Type B pancreatic cell (in vitro differentiated cells): Measurements from ENCODE around the gene PMPCA. TPM values are rescaled to one million over a fixed set of nuclear protein-coding genes. Genes with fewer than 3 reads are reported as not detected.
A peak's percentile ranks its signal among the peaks of the same experiment; 100 is the strongest.

Source experiments
- DNase-seq: peaks from one replicate; pipeline ENCODE4 v3.0.0; 2021; ENCODE audit warnings: mixed read lengths; ENCODE audit not compliant: unreplicated experiment; ENCODE audit errors: extremely low spot score
- H3K27ac Mint-ChIP-seq: 2 replicates; pipeline ENCODE4 v1.8.0; 2021; ENCODE audit warnings: mild to moderate bottlenecking, mixed read lengths
- H3K27me3 Mint-ChIP-seq: 2 replicates; pipeline ENCODE4 v1.8.0; 2021; ENCODE audit warnings: mixed read lengths
- H3K36me3 Mint-ChIP-seq: 2 replicates; pipeline ENCODE4 v1.8.0; 2021; ENCODE audit warnings: mixed read lengths
- H3K4me1 Mint-ChIP-seq: one replicate; pipeline ENCODE4 v1.8.0; 2021; ENCODE audit warnings: mixed read lengths; ENCODE audit not compliant: unreplicated experiment
- H3K4me3 Mint-ChIP-seq: 2 replicates; pipeline ENCODE4 v1.8.0; 2021; ENCODE audit warnings: mild to moderate bottlenecking, mixed read lengths
- H3K9me3 Mint-ChIP-seq: 2 replicates; pipeline ENCODE4 v1.8.0; 2021; ENCODE audit warnings: mixed read lengths
- CTCF ChIP-seq: fragments of 200-600 bp; sonication (generic); conservative IDR thresholded peaks from 2 replicates; pipeline ENCODE4 v1.5.0; 2021; ENCODE audit warnings: antibody characterized with exemption, mild to moderate bottlenecking
- long read RNA-seq: library from polyadenylated mRNA; unstranded; transcript quantifications from one replicate; pipeline ENCODE4 v2.0.0, GENCODE V29; 2020
- total RNA-seq: library from RNA; stranded (reverse); gene quantifications from 2 replicates; pipeline ENCODE4 v1.2.1, GENCODE V29; 2021; ENCODE audit warnings: low replicate concordance

PMPCA gene, protein sequence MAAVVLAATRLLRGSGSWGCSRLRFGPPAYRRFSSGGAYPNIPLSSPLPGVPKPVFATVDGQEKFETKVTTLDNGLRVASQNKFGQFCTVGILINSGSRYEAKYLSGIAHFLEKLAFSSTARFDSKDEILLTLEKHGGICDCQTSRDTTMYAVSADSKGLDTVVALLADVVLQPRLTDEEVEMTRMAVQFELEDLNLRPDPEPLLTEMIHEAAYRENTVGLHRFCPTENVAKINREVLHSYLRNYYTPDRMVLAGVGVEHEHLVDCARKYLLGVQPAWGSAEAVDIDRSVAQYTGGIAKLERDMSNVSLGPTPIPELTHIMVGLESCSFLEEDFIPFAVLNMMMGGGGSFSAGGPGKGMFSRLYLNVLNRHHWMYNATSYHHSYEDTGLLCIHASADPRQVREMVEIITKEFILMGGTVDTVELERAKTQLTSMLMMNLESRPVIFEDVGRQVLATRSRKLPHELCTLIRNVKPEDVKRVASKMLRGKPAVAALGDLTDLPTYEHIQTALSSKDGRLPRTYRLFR
- total RNA-seq: 68.1 and 72.1 TPM in 2 replicates
- long read RNA-seq, transcript PMPCA-201 (13 exons, 2,174 nt): major isoform, 317 of 371 reads
- long read RNA-seq, partial matches to known transcripts: 8 of 371 reads
- long read RNA-seq, other reads (novel, unspliced or antisense): 44 of 371 reads

DNA sequence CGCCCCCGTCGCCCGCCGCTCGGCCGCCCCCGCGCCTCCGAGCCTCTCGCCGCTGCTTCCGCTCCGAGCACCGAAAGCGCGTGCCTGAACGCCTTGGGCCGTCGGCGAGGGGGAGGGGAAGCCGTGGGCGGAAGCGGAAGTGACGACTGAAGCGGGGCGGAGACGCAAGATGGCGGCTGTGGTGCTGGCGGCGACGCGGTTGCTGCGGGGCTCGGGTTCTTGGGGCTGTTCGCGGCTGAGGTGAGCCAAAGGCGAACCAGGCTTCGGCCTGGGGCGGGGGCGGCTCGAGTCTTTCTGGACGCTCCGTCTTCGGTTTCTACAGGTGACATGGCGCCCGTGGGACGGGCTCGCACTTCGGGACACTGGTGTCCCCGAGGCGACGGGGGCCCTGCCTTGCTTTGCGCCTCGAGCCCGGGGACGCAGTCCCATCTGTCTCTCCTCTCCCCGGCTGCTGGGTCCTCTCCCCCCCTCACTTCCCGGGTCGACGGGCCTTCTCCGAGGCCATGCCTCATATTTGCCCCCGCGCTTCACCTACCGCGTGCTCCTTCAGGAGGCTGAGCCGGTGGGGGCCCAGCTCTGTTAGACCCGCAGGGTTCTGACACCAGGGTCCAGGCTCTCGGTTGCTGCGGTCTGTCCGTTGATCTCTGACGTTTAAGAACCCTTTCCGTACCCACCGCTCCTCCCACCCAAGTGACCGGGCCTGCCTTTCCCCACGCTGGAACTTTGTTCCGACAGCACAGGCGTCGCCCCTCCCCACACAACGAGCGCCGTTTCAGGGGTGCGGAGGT, at the start of gene PMPCA, which contains the start of gene ENTR1:
TSS of gene PMPCA (plus strand) at position 159 of the 788 bp plus-strand sequence. CDS start at position 170, 11 bp downstream.
TSS of gene ENTR1 (minus strand) at position 115 of the 788 bp plus-strand sequence. CDS start 217 bp downstream, outside the sequence.
- Mint-ChIP-seq H3K4me1 (peaks cover 19% of the 10 kb centered on the region), H3K9me3 (no peaks in the 10 kb centered on the region), H3K36me3 (peaks cover 3% of the 10 kb centered on the region), H3K4me3 (peak within 1 kb of the TSS; percentile 94), H3K27ac (peak within 1 kb of the TSS; percentile 92), H3K27me3 (no peaks in the 10 kb centered on the region)
- TF ChIP-seq CTCF: no peak
- DNase-seq: peak; percentile 93

DNA sequence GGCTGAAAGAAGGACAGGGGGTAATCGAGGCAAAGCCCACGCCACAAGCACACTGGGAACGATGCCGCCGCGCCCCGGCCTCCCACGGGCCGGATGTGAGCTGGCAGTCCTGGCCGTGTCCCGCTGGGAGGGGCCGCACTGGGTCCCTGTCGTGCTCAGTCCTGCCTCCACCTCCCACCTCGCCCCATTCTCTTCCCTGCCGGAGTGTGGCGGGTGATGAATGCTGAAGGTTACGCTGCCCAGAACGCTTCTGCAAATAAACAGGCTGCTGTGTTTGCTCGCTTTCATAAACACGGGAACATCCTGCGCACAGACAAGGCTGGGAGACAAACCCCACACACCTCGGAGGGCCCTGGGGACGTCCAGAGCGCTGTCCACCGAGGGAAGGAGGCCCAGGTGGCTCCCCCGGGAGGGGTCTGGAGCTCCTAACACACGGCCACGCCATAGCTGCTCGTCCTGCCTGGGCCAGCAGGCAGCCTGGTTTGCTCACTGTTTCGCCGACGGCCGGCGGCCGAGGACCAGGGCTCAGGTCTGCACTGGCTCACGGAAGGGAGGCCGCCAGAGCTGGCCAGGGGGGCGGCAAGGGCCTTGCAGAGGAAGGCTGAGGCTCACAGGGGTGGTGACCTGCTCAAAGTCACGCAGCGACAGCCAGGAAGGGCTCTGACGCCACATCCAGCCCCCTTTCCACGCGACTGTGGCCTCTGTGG, 49.3 kb upstream of the PMPCA start:
- Mint-ChIP-seq H3K9me3 (no peaks in the 10 kb centered on the region), H3K36me3 (no peaks in the 10 kb centered on the region), H3K4me1 (peaks cover 6% of the 10 kb centered on the region), H3K4me3 (no peak overlapping the region), H3K27ac (no peak overlapping the region), H3K27me3 (no peaks in the 10 kb centered on the region)
- TF ChIP-seq CTCF: no peak
- no peak for DNase-seq

DNA sequence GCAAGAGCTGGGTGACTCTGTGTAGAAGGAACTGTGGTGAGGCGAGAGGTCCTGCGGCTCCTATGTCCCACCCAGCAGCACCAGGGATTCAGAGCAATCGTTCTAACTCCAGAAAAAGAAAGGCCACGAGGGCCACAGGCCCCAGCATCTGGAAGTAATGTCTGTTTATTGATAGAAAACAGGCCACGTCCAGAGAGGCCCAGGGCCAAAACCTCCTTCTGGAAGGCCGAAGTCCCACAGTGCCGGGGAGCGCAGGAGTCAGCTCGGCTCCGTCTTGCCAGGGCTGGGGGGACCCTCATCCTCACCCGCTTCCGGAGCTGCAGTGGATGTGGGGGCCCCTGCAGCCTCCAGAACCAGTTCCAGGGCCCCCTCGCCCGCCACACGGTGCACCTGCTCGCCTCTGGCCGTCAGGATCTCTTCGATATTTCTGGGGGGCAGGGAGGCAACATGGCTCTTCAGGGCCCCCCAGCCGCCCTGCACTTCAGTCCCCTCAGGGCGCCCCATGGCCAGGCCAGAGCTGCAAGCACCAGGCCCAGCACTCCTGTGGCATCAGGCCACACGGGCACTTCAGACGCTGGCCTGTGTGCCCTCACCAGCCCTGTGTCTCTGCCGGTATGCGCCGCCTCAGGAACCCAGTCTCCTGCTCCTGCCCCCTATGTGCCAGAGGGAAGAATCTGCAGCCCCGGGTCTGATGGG, 48.6 kb upstream of the PMPCA start:
- H3K36me3 Mint-ChIP-seq: no peaks in the 10 kb centered on the region
- H3K27ac Mint-ChIP-seq: no peak overlapping the region
- H3K4me3 Mint-ChIP-seq: no peak overlapping the region
- H3K27me3 Mint-ChIP-seq: no peaks in the 10 kb centered on the region
- TF ChIP-seq CTCF: no peak
- DNase-seq: no peak
- H3K4me1 Mint-ChIP-seq: peaks cover 6% of the 10 kb centered on the region
- H3K9me3 Mint-ChIP-seq: no peaks in the 10 kb centered on the region

DNA sequence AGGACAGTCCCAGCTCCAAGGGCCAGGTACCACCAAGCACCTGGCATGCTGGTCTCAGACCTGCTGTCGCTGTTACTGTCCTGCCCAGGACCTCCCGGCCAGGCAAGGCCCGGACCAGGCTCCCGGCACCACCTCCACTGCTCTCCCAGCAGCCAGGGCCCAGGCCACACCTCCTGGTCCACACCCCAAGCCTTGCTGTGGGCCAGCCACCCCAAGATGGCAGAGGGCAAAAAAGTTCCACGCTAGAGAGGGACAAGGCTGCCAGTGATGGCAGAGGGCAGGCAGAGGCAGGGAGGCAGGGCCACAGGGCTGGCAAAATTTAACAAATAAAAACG, 48.0 kb upstream of the PMPCA start:
- TF ChIP-seq CTCF: no peak
- Mint-ChIP-seq H3K4me1 (peaks cover 6% of the 10 kb centered on the region), H3K36me3 (no peaks in the 10 kb centered on the region), H3K27me3 (no peaks in the 10 kb centered on the region), H3K27ac (peak overlapping the region; percentile 70), H3K4me3 (peak overlapping the region; percentile 89), H3K9me3 (no peaks in the 10 kb centered on the region)
- no peak for DNase-seq
